Activated CD8-positive, alpha-beta T cell treated with anti-CD3 and anti-CD28 coated beads for 36 hours (primary cell): Measurements from ENCODE around the gene SMAD2. TPM values are rescaled to one million over a fixed set of nuclear protein-coding genes. Genes with fewer than 3 reads are reported as not detected.

Experiments
- ATAC-seq: fragments of 200-7000 bp; cut with Tn5 transposase; one replicate; pipeline ENCODE4 v1.10.0; 2021; ENCODE audit warnings: mild to moderate bottlenecking, moderate library complexity
- CTCF ChIA-PET: fragments of 350-600 bp; sonication (Branson Sonifier 250); formaldehyde crosslinking; loops from one replicate; lab custom pipeline; 2021; ENCODE audit warnings: antibody characterized with exemption; lab: Charles Lee
- POLR2A ChIA-PET: fragments of 350-600 bp; sonication (Branson Sonifier 250); formaldehyde crosslinking; loops from one replicate; lab custom pipeline; 2021; ENCODE audit warnings: antibody characterized with exemption; lab: Charles Lee
- DNase-seq: peaks from one replicate; pipeline ENCODE4 v3.0.0-alpha.2; 2020
- H3K27ac Mint-ChIP-seq: one replicate; pipeline ENCODE4 v1.8.0; 2021; ENCODE audit warnings: mild to moderate bottlenecking, mixed read lengths
- H3K27me3 Mint-ChIP-seq: one replicate; pipeline ENCODE4 v1.8.0; 2021; ENCODE audit warnings: mixed read lengths
- H3K36me3 Mint-ChIP-seq: one replicate; pipeline ENCODE4 v1.8.0; 2021; ENCODE audit warnings: low read depth, mixed read lengths
- H3K4me1 Mint-ChIP-seq: one replicate; pipeline ENCODE4 v1.8.0; 2021; ENCODE audit warnings: low read depth, mixed read lengths
- H3K4me3 Mint-ChIP-seq: one replicate; pipeline ENCODE4 v1.8.0; 2021; ENCODE audit warnings: mild to moderate bottlenecking, moderate library complexity, mixed read lengths
- H3K9me3 Mint-ChIP-seq: one replicate; pipeline ENCODE4 v1.8.0; 2021; ENCODE audit warnings: mixed read lengths
- CTCF ChIP-seq: fragments of 200-600 bp; IDR thresholded peaks from one replicate; pipeline ENCODE4 v1.8.0; 2022; ENCODE audit warnings: antibody characterized with exemption, mild to moderate bottlenecking
- intact Hi-C: fragments of 100-400 bp; cut with micrococcal nuclease; formaldehyde crosslinking; loops from one replicate; pipeline ENCODE4 v1.10.0; 2022
- total RNA-seq, 2 experiments: library from RNA; stranded (reverse); gene quantifications; one replicate each; pipeline ENCODE4 v1.2.3, GENCODE V29; 2021

Gene SMAD2
- total RNA-seq, 2 experiments from 2014 or later = 141 to 142 TPM

- H3K27ac Mint-ChIP-seq = peak overlapping the region; percentile 96
- TF ChIP-seq CTCF = no peak
- CTCF ChIA-PET = interaction anchor here (0.7 to 3.3 kb wide), 5 partner anchors 11 to 79 kb away, joined by 3 to 13 read pairs (median 4); no protein-coding TSS in a partner anchor
- ATAC-seq (peak; percentile 9), DNase-seq (peak; percentile 62)
- H3K4me1 Mint-ChIP-seq = peaks cover 55% of the 10 kb centered on the region
- H3K9me3 Mint-ChIP-seq = no peaks in the 10 kb centered on the region
- POLR2A ChIA-PET = no interaction called here
- H3K36me3 Mint-ChIP-seq = peaks cover 14% of the 10 kb centered on the region
- H3K27me3 Mint-ChIP-seq = no peaks in the 10 kb centered on the region
- peak overlapping the region; percentile 95 for H3K4me3 Mint-ChIP-seq
- intact Hi-C loops = loop anchor here (2.0 to 10.0 kb wide), 3 partner anchors 16 to 154 kb away; no protein-coding TSS in a partner anchor
These were observed 2.0 kb downstream of the SMAD2 start for GRCh38 chr18:47928466-47928865.

- TF ChIP-seq CTCF = no peak
- peak overlapping the region; percentile 20 for H3K4me3 Mint-ChIP-seq
- peaks cover 22% of the 10 kb centered on the region for H3K36me3 Mint-ChIP-seq
- ChIA-PET POLR2A (interaction anchor here (0.6 to 1.2 kb wide), 3 partner anchors 15 to 1952 kb away, joined by 3 to 4 read pairs (median 3); no protein-coding TSS in a partner anchor), CTCF (interaction anchor here (0.8 to 3.3 kb wide), 4 partner anchors 13 to 81 kb away, joined by 3 to 13 read pairs (median 4); no protein-coding TSS in a partner anchor)
- ATAC-seq (no peak), DNase-seq (no peak)
- H3K9me3 Mint-ChIP-seq = no peaks in the 10 kb centered on the region
- H3K4me1 Mint-ChIP-seq = peaks cover 65% of the 10 kb centered on the region
- H3K27ac Mint-ChIP-seq = peak overlapping the region; percentile 79
- H3K27me3 Mint-ChIP-seq = no peaks in the 10 kb centered on the region
- intact Hi-C loops = loop anchor here (10.0 kb wide), 2 partner anchors 51 to 151 kb away; no protein-coding TSS in a partner anchor
These were observed 4.2 kb downstream of the SMAD2 start for GRCh38 chr18:47926101-47926850.

- CTCF ChIA-PET = no interaction called here
- Mint-ChIP-seq H3K9me3 (no peaks in the 10 kb centered on the region), H3K27me3 (no peaks in the 10 kb centered on the region), H3K36me3 (peaks cover 38% of the 10 kb centered on the region), H3K4me1 (peaks cover 87% of the 10 kb centered on the region), H3K27ac (peak overlapping the region; percentile 94), H3K4me3 (no peak overlapping the region)
- ATAC-seq (no peak), DNase-seq (no peak)
- intact Hi-C loops = loop anchor here (10.0 kb wide), 3 partner anchors 45 to 1045 kb away; no protein-coding TSS in a partner anchor
- TF ChIP-seq CTCF = no peak
- POLR2A ChIA-PET = no interaction called here
These were observed 10.5 kb downstream of the SMAD2 start for GRCh38 chr18:47919916-47920315.

GRCh38 chr18:47917923-47918610 lies 12.4 kb downstream of the SMAD2 start:
- CTCF ChIA-PET = interaction anchor here (1.2 to 1.6 kb wide), 2 partner anchors 11 to 145 kb away, joined by 4 to 5 read pairs; no protein-coding TSS in a partner anchor
- peaks cover 38% of the 10 kb centered on the region for H3K36me3 Mint-ChIP-seq
- no peaks in the 10 kb centered on the region for H3K27me3 Mint-ChIP-seq
- intact Hi-C loops = loop anchor here (10.0 kb wide), 1 partner anchor 1047 kb away; no protein-coding TSS in a partner anchor
- peak; percentile 24 for DNase-seq
- POLR2A ChIA-PET = interaction anchor here (0.6 to 1.3 kb wide), 5 partner anchors 10 to 22 kb away, joined by 3 to 4 read pairs (median 3); partner anchors contain the start of gene SMAD2
- no peaks in the 10 kb centered on the region for H3K9me3 Mint-ChIP-seq
- H3K4me3 Mint-ChIP-seq = peak overlapping the region; percentile 60
- peaks cover 91% of the 10 kb centered on the region for H3K4me1 Mint-ChIP-seq
- ATAC-seq = peak; percentile 49
- no peak for TF ChIP-seq CTCF
- peak overlapping the region; percentile 94 for H3K27ac Mint-ChIP-seq
